OCI-LY7 (cell line): Measurements from ENCODE around the gene CLMN.

Experiments
- CTCF ChIP-seq: fragments of 200-600 bp; sonication (generic); conservative IDR thresholded peaks from 2 replicates; pipeline ENCODE4 v1.5.1; 2014; ENCODE audit warnings: mild to moderate bottlenecking, antibody characterized with exemption, low read length, moderate library complexity, mixed read lengths
- EZH2phosphoT487 ChIP-seq: fragments of 200-600 bp; sonication (generic); IDR thresholded peaks from 2 replicates; pipeline ENCODE4 v1.6.1; 2018; ENCODE audit warnings: low read depth, borderline replicate concordance, mild to moderate bottlenecking, mixed run types, antibody characterized with exemption, low read length, moderate library complexity, mixed read lengths

- TF ChIP-seq CTCF (no peak), EZH2phosphoT487 (no peak)
Observed at GRCh38 chr14:95238487-95239298, 81.0 kb downstream of the CLMN start.
